SKM-1 treated with dmso at 0.1 percent for 144 hours (cell line): ENCODE results near the gene AMBRA1.

Experiments used
- DNase-seq: peaks from one replicate; lab custom pipeline; 2025; ENCODE audit not compliant: unreplicated experiment; lab: John Stamatoyannopoulos, UW

AMBRA1 gene

GRCh38 chr11:46534711-46535110 is 59.1 kb downstream of the AMBRA1 start:
- DNase-seq, result no peak

GRCh38 chr11:46533396-46534100 is 60.3 kb downstream of the AMBRA1 start:
- no peak for DNase-seq

- DNase-seq, result no peak
Observed at GRCh38 chr11:46529928-46530574, 63.8 kb downstream of the AMBRA1 start.

GRCh38 chr11:46529095-46529905 is 64.5 kb downstream of the AMBRA1 start:
- no peak for DNase-seq

- no peak for DNase-seq
Observed at GRCh38 chr11:46528445-46529094, 65.3 kb downstream of the AMBRA1 start.

- DNase-seq, result no peak
Observed at GRCh38 chr11:46527591-46528130, 66.2 kb downstream of the AMBRA1 start.

GRCh38 chr11:46526216-46527215 is 67.3 kb downstream of the AMBRA1 start:
- DNase-seq, result no peak

- DNase-seq, result no peak
Observed at GRCh38 chr11:46524201-46524770, 69.5 kb downstream of the AMBRA1 start.

GRCh38 chr11:46523290-46523689 is 70.5 kb downstream of the AMBRA1 start:
- no peak for DNase-seq

GRCh38 chr11:46522682-46523281 is 71.0 kb downstream of the AMBRA1 start:
- DNase-seq, result no peak

- no peak for DNase-seq
Observed at GRCh38 chr11:46521961-46522681, 71.7 kb downstream of the AMBRA1 start.

GRCh38 chr11:46520971-46521745 is 72.7 kb downstream of the AMBRA1 start:
- no peak for DNase-seq

- no peak for DNase-seq
Observed at GRCh38 chr11:46519351-46519750, 74.5 kb downstream of the AMBRA1 start.

- DNase-seq, result peak; percentile 64
Observed at GRCh38 chr11:46518928-46519327, 74.9 kb downstream of the AMBRA1 start.

GRCh38 chr11:46514370-46514769 is 79.5 kb downstream of the AMBRA1 start:
- DNase-seq, result no peak

GRCh38 chr11:46513934-46514342 is 79.9 kb downstream of the AMBRA1 start:
- DNase-seq, result no peak

- no peak for DNase-seq
Observed at GRCh38 chr11:46512261-46512881, 81.5 kb downstream of the AMBRA1 start.
